ENCODE results near the gene DDX17. TPM values are rescaled to one million over a fixed set of nuclear protein-coding genes. Genes with fewer than 3 reads are reported as not detected.

DDX17 gene
- 100 to 1,000 TPM; 419 to 723 (median 493) TPM for total RNA-seq

- intact Hi-C loops (cut with DNase I; ENCODE audit: low total_unique reads): no loop called here
- 0 to 1% methylated on average over 69 to 75 of the region's 83 CpGs for WGBS, 2 donors
Measured at GRCh38 chr22:38506118-38506962, at the start of gene DDX17. Gene DDX17, minus strand, starts transcription at chr22:38506311.

GRCh38 chr22:38554281-38554680, 48.2 kb upstream of the DDX17 start:
- intact Hi-C loops (cut with DNase I; ENCODE audit: low total_unique reads): no loop called here
- H3K4me3 ChIP-seq (ENCODE audit: low read depth, poor library complexity, severe bottlenecking): no peak overlapping the region
- TF ChIP-seq CTCF (IDR thresholded peaks at IDR 0.05) (no peak), POLR2A (IDR thresholded peaks at IDR 0.05) (no peak)
- WGBS, 2 donors: 85 to 87% methylated on average over 3 of the region's 3 CpGs
- no peak for DNase-seq (ENCODE audit: low spot score in 2 of 2)

More at GRCh38 chr22:38506118-38506962, at the start of gene DDX17:
- no peak for TF ChIP-seq CTCF (IDR thresholded peaks at IDR 0.05)
- TF ChIP-seq POLR2A (IDR thresholded peaks at IDR 0.05): peak in 1 of 2 donors; percentile 74
- H3K4me3 ChIP-seq (ENCODE audit: low read depth, poor library complexity, severe bottlenecking): peak within 1 kb of the TSS; percentile 95
- peak; percentile 97 to 99 for DNase-seq (ENCODE audit: low spot score in 2 of 2)

DNA sequence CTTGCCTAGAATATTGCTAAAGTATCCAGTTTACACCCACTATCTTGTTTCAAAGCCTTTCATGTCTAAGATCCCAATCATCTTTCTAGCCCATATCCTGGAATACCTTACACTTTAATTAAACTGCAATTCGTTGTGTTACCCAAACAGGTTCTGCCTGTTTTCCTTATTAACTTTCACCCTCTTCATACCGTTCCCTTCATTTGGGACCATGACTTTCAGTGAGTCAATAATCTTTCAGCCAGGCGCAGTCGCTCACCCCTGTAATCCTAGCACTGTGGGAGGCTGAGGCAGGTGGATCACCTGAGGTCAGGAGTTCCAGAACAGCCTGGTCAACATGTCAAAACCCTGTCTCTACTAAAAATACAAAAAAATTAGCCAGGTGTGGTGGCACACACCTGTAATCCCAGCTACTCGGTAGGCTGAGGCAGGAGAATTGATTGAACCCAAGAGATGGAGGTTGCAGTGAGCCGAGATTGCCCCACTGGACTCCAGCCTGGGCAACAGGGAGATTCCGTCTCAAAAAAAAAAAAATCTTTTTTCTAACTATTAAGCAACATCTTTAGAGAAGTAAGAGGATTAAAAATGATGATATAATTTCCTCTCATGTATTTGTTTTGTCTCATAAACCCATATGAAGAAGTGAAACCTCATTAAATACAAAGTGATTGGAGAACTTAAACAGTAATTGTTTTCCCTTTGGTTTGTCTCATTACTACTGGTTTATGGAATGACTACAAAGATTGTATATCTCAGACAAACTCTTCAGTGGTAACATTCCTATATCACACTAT, 43.2 kb upstream of the DDX17 start:
- 65 to 75% methylated on average over 7 of the region's 7 CpGs for WGBS, 2 donors
- no peak for DNase-seq (ENCODE audit: low spot score in 2 of 2)
- intact Hi-C loops (cut with DNase I; ENCODE audit: low total_unique reads): no loop called here
- H3K4me3 ChIP-seq (ENCODE audit: low read depth, poor library complexity, severe bottlenecking): no peak overlapping the region
- no peak for TF ChIP-seq POLR2A (IDR thresholded peaks at IDR 0.05)
- TF ChIP-seq CTCF (IDR thresholded peaks at IDR 0.05): no peak

DNA sequence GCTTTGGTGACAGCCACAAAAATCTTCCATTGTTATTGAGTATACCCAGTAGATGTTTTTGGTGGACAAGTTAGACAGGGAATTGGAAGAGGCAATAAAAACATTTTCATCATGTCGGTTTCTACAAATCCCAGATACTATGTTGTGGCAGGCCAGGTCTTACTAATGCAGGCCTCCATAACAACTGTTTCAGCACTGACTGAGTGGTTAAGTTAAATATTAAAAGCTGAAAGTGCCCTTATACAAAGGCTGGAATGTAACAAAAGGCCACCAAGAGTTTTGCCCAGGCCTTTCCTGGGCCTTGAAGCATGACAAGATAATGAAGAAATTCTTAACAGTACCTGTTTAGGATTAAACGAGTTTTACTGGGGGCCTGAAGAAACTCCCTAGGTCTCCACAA, 34.6 kb upstream of the DDX17 start:
- H3K4me3 ChIP-seq (ENCODE audit: low read depth, poor library complexity, severe bottlenecking): no peak overlapping the region
- TF ChIP-seq CTCF (IDR thresholded peaks at IDR 0.05) (no peak), POLR2A (IDR thresholded peaks at IDR 0.05) (no peak)
- WGBS, 2 donors: 91 to 95% methylated on average over 2 of the region's 2 CpGs
- intact Hi-C loops (cut with DNase I; ENCODE audit: low total_unique reads): no loop called here
- DNase-seq (ENCODE audit: low spot score in 2 of 2): no peak

DNA sequence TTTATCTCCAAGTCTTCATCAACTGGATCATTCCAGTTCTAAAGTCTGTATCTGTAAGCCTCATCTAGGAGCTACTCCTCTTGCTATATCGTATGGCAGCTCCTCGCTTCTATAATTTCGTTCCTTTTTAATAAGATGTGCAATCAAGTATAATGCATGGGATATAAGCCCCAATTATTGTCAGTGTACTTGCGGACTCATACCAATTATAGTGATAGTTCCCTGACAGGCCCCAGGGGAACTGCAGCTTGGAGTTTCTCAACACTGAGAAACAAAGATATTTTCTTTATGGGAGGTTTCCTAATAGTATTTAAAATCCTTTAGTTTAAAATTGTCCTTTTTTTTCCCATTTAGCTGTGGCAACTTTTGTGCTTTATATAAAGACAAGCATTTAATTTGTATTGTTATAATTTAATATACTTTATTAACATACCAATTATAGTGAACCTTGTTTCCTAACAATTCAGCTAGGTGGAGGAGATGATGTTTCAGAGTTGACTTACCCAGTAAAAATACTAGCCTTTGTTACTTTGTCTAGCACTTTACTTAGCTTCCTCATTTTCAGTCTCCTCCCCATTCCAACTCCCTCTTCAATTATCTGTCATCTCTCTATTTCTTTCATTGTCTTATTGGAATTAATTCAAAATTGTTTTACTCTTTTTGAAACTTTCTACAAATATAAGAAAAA, 25.3 kb upstream of the DDX17 start:
- no peak for DNase-seq (ENCODE audit: low spot score in 2 of 2)
- intact Hi-C loops (cut with DNase I; ENCODE audit: low total_unique reads): no loop called here
- H3K4me3 ChIP-seq (ENCODE audit: low read depth, poor library complexity, severe bottlenecking): no peak overlapping the region
- no peak for TF ChIP-seq POLR2A (IDR thresholded peaks at IDR 0.05)
- TF ChIP-seq CTCF (IDR thresholded peaks at IDR 0.05): no peak
- WGBS, 2 donors: 91 to 93% methylated on average over 4 of the region's 4 CpGs

Data from lower leg skin (tissue), 4 donors.